Measurements from ENCODE around the gene GRAP. TPM values are rescaled to one million over a fixed set of nuclear protein-coding genes. Genes with fewer than 3 reads are reported as not detected.
A peak's percentile ranks its signal among the peaks of the same experiment; 100 is the strongest.
"Not testable (repeated sequence)": the region's sequence is repeated elsewhere in the genome, so short reads cannot be mapped to it uniquely, and the experiment has no call there.

The GRAP gene
- total and polyA plus RNA-seq, 2 donors, result 22.5 to 41.9 TPM

GRCh38 chr17:19076398-19077192, 29.8 kb upstream of the GRAP start:
- not testable (repeated sequence) for H3K4me1 ChIP-seq (ENCODE audit: control insufficient read depth in 2 of 2, insufficient read depth in 2 of 2, low read length in 2 of 2); H3K27ac ChIP-seq (ENCODE audit: low read depth in 1 of 2, low read length in 1 of 2); H3K27me3 ChIP-seq (ENCODE audit: control insufficient read depth in 2 of 2, insufficient read depth in 1 of 2, low read length in 1 of 2); H3K4me3 ChIP-seq (ENCODE audit: low read length in 2 of 2); H3K36me3 ChIP-seq (ENCODE audit: control insufficient read depth in 2 of 2, insufficient read depth in 2 of 2, low read length in 1 of 2); H3K9me3 ChIP-seq (ENCODE audit: control insufficient read depth in 2 of 2, insufficient read depth in 1 of 2, low read length in 1 of 2); DNase-seq (ENCODE audit: low read depth in 6 of 9, low spot score in 9 of 9)
- 41% methylated on average over 10 of the region's 31 CpGs for WGBS

DNA sequence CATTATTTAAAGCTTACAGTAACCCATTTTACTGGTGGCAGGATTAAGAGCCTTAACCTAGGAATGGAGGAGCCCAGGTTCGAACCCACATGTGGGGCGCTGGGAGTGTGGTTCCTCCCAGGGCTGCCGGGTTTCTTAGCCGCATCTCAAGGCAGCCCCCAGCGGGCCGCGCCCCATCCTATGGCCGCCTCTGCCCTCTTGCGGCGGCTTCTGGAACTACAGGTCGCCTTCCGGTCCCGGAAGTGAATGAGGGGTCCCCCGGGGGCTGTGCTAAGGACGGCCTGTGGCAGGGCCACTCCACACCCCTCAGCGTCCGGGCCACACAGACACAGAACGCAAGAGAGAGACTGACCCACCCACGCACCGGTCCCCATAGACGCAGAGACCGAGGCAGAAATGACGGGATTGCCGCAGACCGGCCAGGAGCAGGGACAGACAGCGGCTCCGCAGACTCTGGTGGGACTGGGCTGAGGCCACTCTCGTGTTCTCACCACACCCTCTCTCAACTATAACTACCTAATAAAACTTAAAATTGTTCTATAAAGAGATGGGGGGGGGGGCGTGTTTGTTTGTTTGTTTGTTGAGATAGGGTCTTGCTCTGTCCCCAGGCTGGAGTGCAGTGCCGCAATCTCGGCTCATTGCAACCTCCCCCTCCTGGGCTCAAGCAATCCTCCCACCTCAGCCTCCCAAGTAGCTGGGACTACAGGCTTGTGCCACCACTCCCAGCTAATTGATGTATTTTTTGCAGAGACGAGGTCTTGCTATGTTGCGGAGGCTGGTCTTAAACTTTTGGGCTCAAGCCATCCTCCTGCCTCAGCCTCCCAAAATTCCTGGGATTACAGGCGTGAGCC, 23.8 kb upstream of the GRAP start:
- not testable (repeated sequence) for DNase-seq (ENCODE audit: low read depth in 6 of 9, low spot score in 9 of 9); H3K4me1 ChIP-seq (ENCODE audit: control insufficient read depth in 2 of 2, insufficient read depth in 2 of 2, low read length in 2 of 2); H3K27ac ChIP-seq (ENCODE audit: low read depth in 1 of 2, low read length in 1 of 2); H3K36me3 ChIP-seq (ENCODE audit: control insufficient read depth in 2 of 2, insufficient read depth in 2 of 2, low read length in 1 of 2); H3K9me3 ChIP-seq (ENCODE audit: control insufficient read depth in 2 of 2, insufficient read depth in 1 of 2, low read length in 1 of 2); H3K27me3 ChIP-seq (ENCODE audit: control insufficient read depth in 2 of 2, insufficient read depth in 1 of 2, low read length in 1 of 2); H3K4me3 ChIP-seq (ENCODE audit: low read length in 2 of 2)
- WGBS, result no CpG with 5 or more reads among the region's 34 CpGs

- not testable (repeated sequence) for H3K36me3 ChIP-seq (ENCODE audit: control insufficient read depth in 2 of 2, insufficient read depth in 2 of 2, low read length in 1 of 2); H3K4me3 ChIP-seq (ENCODE audit: low read length in 2 of 2); H3K27ac ChIP-seq (ENCODE audit: low read depth in 1 of 2, low read length in 1 of 2); DNase-seq (ENCODE audit: low read depth in 6 of 9, low spot score in 9 of 9); H3K27me3 ChIP-seq (ENCODE audit: control insufficient read depth in 2 of 2, insufficient read depth in 1 of 2, low read length in 1 of 2); H3K4me1 ChIP-seq (ENCODE audit: control insufficient read depth in 2 of 2, insufficient read depth in 2 of 2, low read length in 2 of 2); H3K9me3 ChIP-seq (ENCODE audit: control insufficient read depth in 2 of 2, insufficient read depth in 1 of 2, low read length in 1 of 2)
- 0% methylated on average over 8 of the region's 17 CpGs for whole genome bisulfite sequencing
These were observed 17.6 kb upstream of the GRAP start for GRCh38 chr17:19064378-19064777.

DNA sequence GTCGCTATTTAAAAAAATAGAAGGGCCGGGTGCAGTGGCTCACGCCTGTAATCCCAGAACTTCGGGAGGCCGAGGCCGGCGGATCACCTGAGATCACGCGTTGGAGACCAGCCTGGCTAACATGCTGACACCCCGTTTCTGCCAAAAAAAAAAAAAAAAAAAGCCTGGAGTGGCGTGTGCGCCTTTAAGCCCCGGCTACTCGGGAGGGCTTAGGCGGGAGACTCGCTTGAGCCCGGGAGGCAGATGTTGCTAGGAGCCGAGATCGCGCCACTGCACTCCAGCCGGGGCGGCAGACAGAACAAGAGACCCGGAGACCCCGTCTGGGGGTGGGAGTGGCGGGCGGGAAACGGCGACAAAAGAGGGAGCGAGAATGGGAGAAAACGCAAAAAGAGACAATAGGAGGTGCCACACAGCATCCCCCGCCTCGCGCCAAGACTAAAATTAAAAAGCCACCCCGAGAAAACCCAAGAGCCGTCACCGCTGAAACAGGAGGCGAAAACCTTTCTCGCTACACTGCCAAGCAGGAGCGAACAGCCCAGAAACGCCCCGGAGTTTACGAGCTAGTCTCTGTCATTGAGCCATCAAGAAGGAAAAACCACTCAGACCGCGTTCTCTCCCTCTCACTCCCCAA, 16.7 kb upstream of the GRAP start:
- H3K27ac ChIP-seq (ENCODE audit: low read depth in 1 of 2, low read length in 1 of 2), result peak overlapping the region; percentile 68 to 74
- H3K36me3 ChIP-seq (ENCODE audit: control insufficient read depth in 2 of 2, insufficient read depth in 2 of 2, low read length in 1 of 2); H3K4me3 ChIP-seq (ENCODE audit: low read length in 2 of 2); H3K27me3 ChIP-seq (ENCODE audit: control insufficient read depth in 2 of 2, insufficient read depth in 1 of 2, low read length in 1 of 2); DNase-seq (ENCODE audit: low read depth in 6 of 9, low spot score in 9 of 9); H3K9me3 ChIP-seq (ENCODE audit: control insufficient read depth in 2 of 2, insufficient read depth in 1 of 2, low read length in 1 of 2); H3K4me1 ChIP-seq (ENCODE audit: control insufficient read depth in 2 of 2, insufficient read depth in 2 of 2, low read length in 2 of 2): not testable (repeated sequence)
- 0% methylated on average over 25 of the region's 44 CpGs for WGBS

DNA sequence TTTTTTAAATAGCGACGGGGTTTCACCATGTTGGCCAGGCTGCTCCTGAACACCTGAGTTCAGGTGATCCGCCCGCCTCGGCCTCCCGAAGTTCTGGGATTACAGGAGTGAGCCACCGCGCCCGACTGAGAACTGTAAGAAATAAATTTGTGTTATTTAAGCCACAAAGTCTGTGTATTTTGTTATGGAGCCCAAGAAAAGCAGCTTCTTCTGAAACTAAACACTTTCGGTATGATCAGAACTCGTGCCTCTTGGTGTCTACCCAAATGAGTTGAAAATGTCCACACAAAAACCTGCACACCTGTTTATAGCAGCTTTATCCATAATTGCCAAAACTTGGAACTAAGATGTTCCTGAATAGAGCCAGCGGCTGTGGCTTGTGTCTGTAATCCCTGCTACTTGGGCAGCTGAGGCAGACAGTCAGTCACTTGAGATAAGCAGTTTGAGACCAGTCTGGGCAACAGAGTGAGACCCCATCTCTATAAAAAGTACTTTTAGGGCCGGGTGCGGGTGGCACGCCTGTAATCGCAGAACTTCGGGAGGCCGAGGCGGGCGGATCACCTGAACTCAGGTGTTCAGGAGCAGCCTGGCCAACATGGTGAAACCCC, 16.1 kb upstream of the GRAP start:
- H3K27me3 ChIP-seq (ENCODE audit: control insufficient read depth in 2 of 2, insufficient read depth in 1 of 2, low read length in 1 of 2); H3K4me1 ChIP-seq (ENCODE audit: control insufficient read depth in 2 of 2, insufficient read depth in 2 of 2, low read length in 2 of 2); H3K27ac ChIP-seq (ENCODE audit: low read depth in 1 of 2, low read length in 1 of 2); H3K9me3 ChIP-seq (ENCODE audit: control insufficient read depth in 2 of 2, insufficient read depth in 1 of 2, low read length in 1 of 2); H3K4me3 ChIP-seq (ENCODE audit: low read length in 2 of 2); DNase-seq (ENCODE audit: low read depth in 6 of 9, low spot score in 9 of 9); H3K36me3 ChIP-seq (ENCODE audit: control insufficient read depth in 2 of 2, insufficient read depth in 2 of 2, low read length in 1 of 2): not testable (repeated sequence)
- WGBS, result no CpG with 5 or more reads among the region's 20 CpGs

DNA sequence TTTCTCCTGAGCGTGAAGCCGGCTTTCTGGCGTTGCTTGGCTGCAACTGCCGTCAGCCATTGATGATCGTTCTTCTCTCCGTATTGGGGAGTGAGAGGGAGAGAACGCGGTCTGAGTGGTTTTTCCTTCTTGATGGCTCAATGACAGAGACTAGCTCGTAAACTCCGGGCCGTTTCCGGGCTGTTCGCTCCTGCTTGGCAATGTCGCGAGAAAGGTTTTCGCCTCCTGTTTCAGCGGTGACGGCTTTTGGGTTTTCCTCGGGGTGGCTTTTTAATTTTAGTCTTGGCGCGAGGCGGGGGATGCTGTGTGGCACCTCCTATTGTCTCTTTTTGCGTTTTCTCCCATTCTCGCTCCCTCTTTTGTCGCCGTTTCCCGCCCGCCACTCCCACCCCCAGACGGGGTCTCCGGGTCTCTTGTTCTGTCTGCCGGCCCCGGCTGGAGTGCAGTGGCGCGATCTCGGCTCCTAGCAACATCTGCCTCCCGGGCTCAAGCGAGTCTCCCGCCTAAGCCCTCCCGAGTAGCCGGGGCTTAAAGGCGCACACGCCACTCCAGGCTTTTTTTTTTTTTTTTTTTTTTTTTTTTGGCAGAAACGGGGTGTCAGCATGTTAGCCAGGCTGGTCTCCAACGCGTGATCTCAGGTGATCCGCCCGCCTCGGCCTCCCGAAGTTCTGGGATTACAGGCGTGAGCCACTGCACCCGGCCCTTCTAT, 15.4 kb upstream of the GRAP start:
- not testable (repeated sequence) for DNase-seq (ENCODE audit: low read depth in 6 of 9, low spot score in 9 of 9); H3K36me3 ChIP-seq (ENCODE audit: control insufficient read depth in 2 of 2, insufficient read depth in 2 of 2, low read length in 1 of 2); H3K4me1 ChIP-seq (ENCODE audit: control insufficient read depth in 2 of 2, insufficient read depth in 2 of 2, low read length in 2 of 2); H3K4me3 ChIP-seq (ENCODE audit: low read length in 2 of 2); H3K9me3 ChIP-seq (ENCODE audit: control insufficient read depth in 2 of 2, insufficient read depth in 1 of 2, low read length in 1 of 2); H3K27me3 ChIP-seq (ENCODE audit: control insufficient read depth in 2 of 2, insufficient read depth in 1 of 2, low read length in 1 of 2)
- peak overlapping the region; percentile 42 to 69 for H3K27ac ChIP-seq (ENCODE audit: low read depth in 1 of 2, low read length in 1 of 2)
- under 1% methylated on average over 23 of the region's 51 CpGs for WGBS

- H3K36me3 ChIP-seq (ENCODE audit: control insufficient read depth in 2 of 2, insufficient read depth in 2 of 2, low read length in 1 of 2); H3K27me3 ChIP-seq (ENCODE audit: control insufficient read depth in 2 of 2, insufficient read depth in 1 of 2, low read length in 1 of 2); DNase-seq (ENCODE audit: low read depth in 6 of 9, low spot score in 9 of 9); H3K4me3 ChIP-seq (ENCODE audit: low read length in 2 of 2); H3K27ac ChIP-seq (ENCODE audit: low read depth in 1 of 2, low read length in 1 of 2); H3K9me3 ChIP-seq (ENCODE audit: control insufficient read depth in 2 of 2, insufficient read depth in 1 of 2, low read length in 1 of 2); H3K4me1 ChIP-seq (ENCODE audit: control insufficient read depth in 2 of 2, insufficient read depth in 2 of 2, low read length in 2 of 2): not testable (repeated sequence)
- no CpG with 5 or more reads among the region's 12 CpGs for WGBS
These were observed 8.7 kb upstream of the GRAP start for GRCh38 chr17:19055447-19055846.

DNA sequence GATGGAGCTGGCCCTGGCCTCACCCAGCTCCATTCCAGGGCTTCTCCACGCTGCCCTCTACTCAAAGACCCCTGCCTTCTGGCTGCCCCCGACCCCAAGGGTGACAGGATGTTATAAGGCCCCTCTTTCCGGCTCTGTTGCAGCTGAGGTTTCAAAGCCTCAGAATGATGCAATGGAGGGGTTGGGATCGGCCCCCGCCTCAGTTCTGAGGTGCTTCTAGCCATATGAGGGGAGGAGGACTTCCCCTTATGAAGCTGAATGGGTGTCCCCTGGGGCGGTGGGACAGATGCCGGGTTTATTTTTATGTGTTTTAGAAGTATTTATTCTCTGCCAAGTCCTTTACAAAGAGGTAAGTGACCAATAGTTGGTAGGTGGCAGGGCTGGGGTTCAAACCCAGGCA, 2.1 kb upstream of the GRAP start:
- H3K27me3 ChIP-seq (ENCODE audit: control insufficient read depth in 2 of 2, insufficient read depth in 1 of 2, low read length in 1 of 2); H3K4me1 ChIP-seq (ENCODE audit: control insufficient read depth in 2 of 2, insufficient read depth in 2 of 2, low read length in 2 of 2); H3K4me3 ChIP-seq (ENCODE audit: low read length in 2 of 2); H3K27ac ChIP-seq (ENCODE audit: low read depth in 1 of 2, low read length in 1 of 2); DNase-seq (ENCODE audit: low read depth in 6 of 9, low spot score in 9 of 9); H3K36me3 ChIP-seq (ENCODE audit: control insufficient read depth in 2 of 2, insufficient read depth in 2 of 2, low read length in 1 of 2); H3K9me3 ChIP-seq (ENCODE audit: control insufficient read depth in 2 of 2, insufficient read depth in 1 of 2, low read length in 1 of 2): not testable (repeated sequence)
- 53% methylated on average over 4 of the region's 7 CpGs for WGBS

All from thymus (tissue), 11 donors.